SH-SY5Y (cell line): ENCODE measurements around the gene SYT7.

Source experiments
- GATA2 ChIP-seq: IDR thresholded peaks from 2 replicates; pipeline ENCODE4 v1.6.1; 2011; ENCODE audit warnings: mild to moderate bottlenecking, low read depth, low read length
- GATA3 ChIP-seq: IDR thresholded peaks from 2 replicates; pipeline ENCODE4 v1.6.1; 2011; ENCODE audit warnings: low read depth, mild to moderate bottlenecking, low read length, moderate library complexity

DNA sequence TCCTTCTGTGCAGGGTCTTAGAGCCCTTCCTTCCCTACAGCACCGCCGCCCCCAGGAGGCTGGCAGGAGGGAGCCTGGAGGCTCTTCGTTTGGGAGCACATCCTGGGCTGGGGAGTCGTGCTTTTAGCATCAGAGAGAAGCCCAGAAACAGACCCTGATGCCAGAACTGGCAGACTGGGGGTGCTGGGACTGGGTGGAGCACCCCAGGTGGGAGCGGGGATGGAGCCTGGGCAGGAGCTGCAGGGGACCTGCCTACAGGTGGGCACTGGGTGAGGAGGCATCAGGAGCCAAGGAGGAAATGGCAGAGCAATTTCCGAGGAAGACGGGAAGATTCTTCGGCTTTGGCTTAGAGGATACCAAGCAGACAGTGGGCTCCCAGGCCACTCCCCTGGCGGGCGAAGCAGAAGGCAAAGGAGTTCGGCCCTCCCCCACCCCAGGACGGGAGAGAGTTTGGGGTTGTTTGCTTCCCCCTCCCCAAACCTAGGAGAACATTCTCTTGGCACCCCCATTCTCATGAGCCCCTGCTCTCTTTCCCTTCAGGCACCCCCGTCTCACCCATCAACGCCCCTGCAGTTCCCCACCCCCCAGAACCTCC lies 1.1 kb downstream of the SYT7 start:
- TF ChIP-seq GATA2, result no peak
- no peak for TF ChIP-seq GATA3
